ENCODE results near the gene RAB6A. TPM values are rescaled to one million over a fixed set of nuclear protein-coding genes. Genes with fewer than 3 reads are reported as not detected.
"Not testable (repeated sequence)": the region's sequence is repeated elsewhere in the genome, so short reads cannot be mapped to it uniquely, and the experiment has no call there.

The RAB6A gene
- total RNA-seq, 1 donor, result 145 TPM

DNA sequence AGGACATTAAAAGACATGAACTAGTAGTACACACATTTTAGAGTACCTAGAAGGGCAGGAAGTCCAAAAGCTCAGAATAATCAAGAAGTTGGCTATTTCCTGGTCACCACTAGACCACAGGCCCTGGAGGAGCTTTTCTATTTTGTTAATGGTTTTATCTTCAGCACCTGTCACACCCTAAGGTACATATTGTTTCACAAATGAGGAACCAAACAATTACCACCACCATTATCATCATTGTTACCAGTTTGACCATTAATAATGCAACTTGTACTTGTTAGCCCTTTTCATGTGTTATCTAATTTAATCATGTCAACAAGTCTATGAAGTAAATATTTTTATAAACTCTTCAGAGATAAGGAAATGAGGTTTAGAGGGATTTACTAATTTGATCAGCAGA, 31.7 kb upstream of the RAB6A start:
- Histone ChIP-seq H4K20me1 (ENCODE audit: insufficient read depth, low read length) (no peaks in the 10 kb centered on the region), H3K79me2 (ENCODE audit: insufficient read depth, low read length) (peaks cover 7% of the 10 kb centered on the region), H3K27me3 (ENCODE audit: insufficient read depth, low read length) (no peaks in the 10 kb centered on the region), H2AFZ (ENCODE audit: low read length) (no peak overlapping the region), H3K36me3 (ENCODE audit: insufficient read depth, low read length) (no peaks in the 10 kb centered on the region), H3K9me3 (ENCODE audit: low read depth, low read length) (no peaks in the 10 kb centered on the region), H3K4me3 (ENCODE audit: insufficient read depth, low read length) (no peak overlapping the region), H3K27ac (ENCODE audit: low read depth, low read length) (no peak overlapping the region), H3K4me2 (ENCODE audit: insufficient read depth, low read length) (no peak overlapping the region), H3K4me1 (ENCODE audit: insufficient read depth, low read length) (peaks cover 11% of the 10 kb centered on the region)
- TF ChIP-seq, protein P1, sequence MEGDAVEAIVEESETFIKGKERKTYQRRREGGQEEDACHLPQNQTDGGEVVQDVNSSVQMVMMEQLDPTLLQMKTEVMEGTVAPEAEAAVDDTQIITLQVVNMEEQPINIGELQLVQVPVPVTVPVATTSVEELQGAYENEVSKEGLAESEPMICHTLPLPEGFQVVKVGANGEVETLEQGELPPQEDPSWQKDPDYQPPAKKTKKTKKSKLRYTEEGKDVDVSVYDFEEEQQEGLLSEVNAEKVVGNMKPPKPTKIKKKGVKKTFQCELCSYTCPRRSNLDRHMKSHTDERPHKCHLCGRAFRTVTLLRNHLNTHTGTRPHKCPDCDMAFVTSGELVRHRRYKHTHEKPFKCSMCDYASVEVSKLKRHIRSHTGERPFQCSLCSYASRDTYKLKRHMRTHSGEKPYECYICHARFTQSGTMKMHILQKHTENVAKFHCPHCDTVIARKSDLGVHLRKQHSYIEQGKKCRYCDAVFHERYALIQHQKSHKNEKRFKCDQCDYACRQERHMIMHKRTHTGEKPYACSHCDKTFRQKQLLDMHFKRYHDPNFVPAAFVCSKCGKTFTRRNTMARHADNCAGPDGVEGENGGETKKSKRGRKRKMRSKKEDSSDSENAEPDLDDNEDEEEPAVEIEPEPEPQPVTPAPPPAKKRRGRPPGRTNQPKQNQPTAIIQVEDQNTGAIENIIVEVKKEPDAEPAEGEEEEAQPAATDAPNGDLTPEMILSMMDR (IDR thresholded peaks at IDR 0.05; ENCODE audit: extremely low read depth, low read depth, low read length), result no peak
- DNase-seq (ENCODE audit: insufficient read length, low spot score, missing footprints), result no peak

DNA sequence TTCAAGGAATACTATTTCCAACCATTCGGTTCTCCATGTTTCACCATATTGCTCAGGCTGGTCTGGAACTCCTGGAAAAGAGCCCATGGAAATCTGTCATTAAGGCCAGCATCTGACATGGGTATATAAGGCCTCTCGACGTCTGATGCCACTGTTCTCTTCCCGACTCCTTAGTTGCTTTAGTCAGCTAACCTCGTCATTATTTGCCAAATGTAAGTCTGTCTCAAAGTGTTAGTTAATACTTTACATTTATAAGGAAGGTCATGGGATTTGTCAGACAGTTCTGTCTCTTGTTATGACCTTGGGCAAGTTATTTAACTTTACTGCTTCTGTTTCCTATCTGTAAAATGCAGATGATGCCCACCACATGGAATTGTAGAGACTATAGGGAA, 28.4 kb upstream of the RAB6A start:
- TF ChIP-seq, protein P1 (IDR thresholded peaks at IDR 0.05; ENCODE audit: extremely low read depth, low read depth, low read length), result no peak
- no peaks in the 10 kb centered on the region for H3K36me3 ChIP-seq (ENCODE audit: insufficient read depth, low read length)
- peak overlapping the region; percentile 79 for H3K4me2 ChIP-seq (ENCODE audit: insufficient read depth, low read length)
- peak overlapping the region; percentile 14 for H3K27ac ChIP-seq (ENCODE audit: low read depth, low read length)
- no peaks in the 10 kb centered on the region for H4K20me1 ChIP-seq (ENCODE audit: insufficient read depth, low read length)
- peak overlapping the region; percentile 92 for H3K4me3 ChIP-seq (ENCODE audit: insufficient read depth, low read length)
- peaks cover 19% of the 10 kb centered on the region for H3K4me1 ChIP-seq (ENCODE audit: insufficient read depth, low read length)
- DNase-seq (ENCODE audit: insufficient read length, low spot score, missing footprints), result no peak
- no peaks in the 10 kb centered on the region for H3K9me3 ChIP-seq (ENCODE audit: low read depth, low read length)
- H2AFZ ChIP-seq (ENCODE audit: low read length), result peak overlapping the region; percentile 99
- H3K27me3 ChIP-seq (ENCODE audit: insufficient read depth, low read length), result no peaks in the 10 kb centered on the region
- peaks cover 7% of the 10 kb centered on the region for H3K79me2 ChIP-seq (ENCODE audit: insufficient read depth, low read length)

GRCh38 chr11:73787643-73788558, 27.0 kb upstream of the RAB6A start, which contains the start of gene MRPL48:
MRPL48 (plus strand) TSS chr11:73787874; CDS start chr11:73787972, 98 bp downstream.
- no peaks in the 10 kb centered on the region for H3K36me3 ChIP-seq (ENCODE audit: insufficient read depth, low read length)
- DNase-seq (ENCODE audit: insufficient read length, low spot score, missing footprints), result peak; percentile 98
- H3K79me2 ChIP-seq (ENCODE audit: insufficient read depth, low read length), result peaks cover 7% of the 10 kb centered on the region
- TF ChIP-seq, protein P1 (IDR thresholded peaks at IDR 0.05; ENCODE audit: extremely low read depth, low read depth, low read length), result no peak
- H3K9me3 ChIP-seq (ENCODE audit: low read depth, low read length), result no peaks in the 10 kb centered on the region
- H2AFZ ChIP-seq (ENCODE audit: low read length), result peak within 1 kb of the TSS; percentile 99
- H3K27me3 ChIP-seq (ENCODE audit: insufficient read depth, low read length), result no peaks in the 10 kb centered on the region
- H3K27ac ChIP-seq (ENCODE audit: low read depth, low read length), result peak within 1 kb of the TSS; percentile 66
- H3K4me1 ChIP-seq (ENCODE audit: insufficient read depth, low read length), result peaks cover 19% of the 10 kb centered on the region
- H3K4me3 ChIP-seq (ENCODE audit: insufficient read depth, low read length), result peak within 1 kb of the TSS; percentile 92
- H3K4me2 ChIP-seq (ENCODE audit: insufficient read depth, low read length), result peak within 1 kb of the TSS; percentile 79
- no peaks in the 10 kb centered on the region for H4K20me1 ChIP-seq (ENCODE audit: insufficient read depth, low read length)

- Histone ChIP-seq H2AFZ (ENCODE audit: low read length) (peak overlapping the region; percentile 99), H3K4me2 (ENCODE audit: insufficient read depth, low read length) (peak overlapping the region; percentile 79), H3K4me1 (ENCODE audit: insufficient read depth, low read length) (peaks cover 19% of the 10 kb centered on the region), H3K27ac (ENCODE audit: low read depth, low read length) (peak overlapping the region; percentile 66), H3K4me3 (ENCODE audit: insufficient read depth, low read length) (peak overlapping the region; percentile 92), H3K36me3 (ENCODE audit: insufficient read depth, low read length) (no peaks in the 10 kb centered on the region), H3K79me2 (ENCODE audit: insufficient read depth, low read length) (peaks cover 7% of the 10 kb centered on the region), H3K27me3 (ENCODE audit: insufficient read depth, low read length) (no peaks in the 10 kb centered on the region), H3K9me3 (ENCODE audit: low read depth, low read length) (no peaks in the 10 kb centered on the region), H4K20me1 (ENCODE audit: insufficient read depth, low read length) (no peaks in the 10 kb centered on the region)
- DNase-seq (ENCODE audit: insufficient read length, low spot score, missing footprints), result peak; percentile 80
- TF ChIP-seq, protein P1 (IDR thresholded peaks at IDR 0.05; ENCODE audit: extremely low read depth, low read depth, low read length), result no peak
Observed at GRCh38 chr11:73787051-73787642, 26.3 kb upstream of the RAB6A start.

DNA sequence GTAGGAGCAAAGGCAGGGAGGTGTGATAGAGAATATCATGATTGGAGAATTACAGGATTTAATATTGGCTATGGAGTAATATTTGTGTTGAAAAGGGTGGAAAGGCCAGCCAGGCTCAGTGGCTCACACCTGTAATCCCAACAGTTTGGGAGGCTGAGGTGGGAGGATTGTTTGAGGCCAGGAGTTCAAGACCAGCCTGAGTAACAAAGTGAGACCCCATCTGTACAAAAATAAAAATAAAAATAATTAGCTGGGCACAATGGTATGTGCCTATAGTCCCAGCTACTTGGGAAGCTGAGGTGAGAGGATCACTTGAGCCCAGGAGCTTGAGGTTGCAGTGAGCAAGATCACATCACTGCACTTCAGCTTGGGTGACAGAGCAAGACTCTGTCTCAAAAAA, 24.6 kb upstream of the RAB6A start:
- H3K27me3 ChIP-seq (ENCODE audit: insufficient read depth, low read length); H3K27ac ChIP-seq (ENCODE audit: low read depth, low read length); H3K79me2 ChIP-seq (ENCODE audit: insufficient read depth, low read length); H3K4me2 ChIP-seq (ENCODE audit: insufficient read depth, low read length); H3K9me3 ChIP-seq (ENCODE audit: low read depth, low read length); H2AFZ ChIP-seq (ENCODE audit: low read length); DNase-seq (ENCODE audit: insufficient read length, low spot score, missing footprints); H3K4me3 ChIP-seq (ENCODE audit: insufficient read depth, low read length); H3K36me3 ChIP-seq (ENCODE audit: insufficient read depth, low read length); H4K20me1 ChIP-seq (ENCODE audit: insufficient read depth, low read length): not testable (repeated sequence)
- H3K4me1 ChIP-seq (ENCODE audit: insufficient read depth, low read length), result peaks cover 19% of the 10 kb centered on the region
